Thoracic aorta (tissue), 2 donors: ENCODE measurements around the gene TANGO2. TPM values are rescaled to one million over a fixed set of nuclear protein-coding genes. Genes with fewer than 3 reads are reported as not detected.

Source experiments
- ATAC-seq: fragments of 150-250 bp; one replicate; pipeline ENCODE4 v1.8.0; 2017; ENCODE audit warnings: low read depth; ENCODE audit not compliant: insufficient number of reproducible peaks, low FRiP score
- DNase-seq: peaks from one replicate; pipeline ENCODE4 v3.0.0-alpha.2; 2020; ENCODE audit warnings: low spot score
- H3K27ac ChIP-seq, 2 donors: fragments of 200-600 bp; sonication (generic); 1 replicate in 1 of 2; 2 replicates in 1 of 2; pipeline ENCODE4 v1.5.1; 2016; ENCODE audit warnings: mild to moderate bottlenecking in 2 of 2, moderate library complexity in 2 of 2
- H3K27me3 ChIP-seq: fragments of 200-600 bp; sonication (generic); replicated peaks from 2 replicates; pipeline ENCODE4 v1.6.0; 2016; ENCODE audit warnings: mild to moderate bottlenecking; ENCODE audit not compliant: insufficient read depth
- H3K36me3 ChIP-seq: fragments of 200-600 bp; sonication (generic); one replicate; pipeline ENCODE4 v1.5.1; 2016
- H3K4me1 ChIP-seq, 2 donors: fragments of 200-600 bp; sonication (generic); 1 replicate in 1 of 2; 2 replicates in 1 of 2; pipeline versions ENCODE4 v1.5.1 to v1.6.0; 2016; ENCODE audit warnings: low read depth in 2 of 2, mild to moderate bottlenecking in 1 of 2; ENCODE audit not compliant: control insufficient read depth in 1 of 2
- H3K4me3 ChIP-seq: fragments of 200-600 bp; sonication (generic); 2 replicates; pipeline ENCODE4 v1.5.1; 2016; ENCODE audit warnings: mild to moderate bottlenecking
- H3K9me3 ChIP-seq: fragments of 200-600 bp; sonication (generic); 2 replicates; pipeline ENCODE4 v1.5.1; 2016
- total RNA-seq, 2 donors: library from RNA; depleted of rRNA; stranded (reverse); fragments of >200 nt; gene quantifications; one replicate each; pipeline versions ENCODE4 v1.1.0 to v1.2.3, GENCODE V29; 2016
- TF ChIP-seq, protein P1 (sequence below): fragments of 200-600 bp; sonication (generic); IDR thresholded peaks from one replicate; pipeline ENCODE4 v1.5.1; 2019; ENCODE audit warnings: antibody characterized with exemption

The TANGO2 gene
- total RNA-seq, 2 donors from 2014 or later = 48.7 to 109 TPM

DNA sequence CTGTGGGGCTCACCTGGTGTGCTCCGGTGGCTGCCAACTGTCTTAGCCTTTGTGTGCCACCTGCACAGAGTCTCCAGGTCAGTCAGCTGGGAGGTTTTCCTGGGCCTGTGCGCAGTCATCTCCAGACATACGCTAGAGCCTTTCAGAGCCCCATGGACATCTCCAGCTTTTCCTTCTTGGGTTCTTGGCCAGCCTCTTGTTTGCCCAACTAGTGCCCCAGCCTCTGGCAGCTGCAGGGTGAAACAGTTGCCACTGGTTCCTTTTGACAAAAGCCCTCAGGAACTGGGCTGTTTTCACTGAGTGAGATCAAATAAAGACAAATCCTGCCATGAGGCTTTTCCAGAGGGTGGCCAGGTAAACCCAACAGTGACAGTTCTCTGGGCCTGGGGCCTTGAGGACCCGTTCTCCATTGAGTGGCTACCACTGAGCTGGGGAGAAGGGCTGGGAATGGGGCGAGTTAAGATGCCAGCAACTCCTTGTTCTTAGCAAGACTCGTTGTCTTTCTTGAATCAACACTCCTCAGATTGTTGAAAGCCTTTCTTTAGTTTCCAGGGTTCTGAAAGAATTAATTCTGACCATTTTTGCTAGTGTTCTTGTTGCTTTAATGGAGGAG is 78.3 kb downstream of the TANGO2 start:
- H3K27ac ChIP-seq = no peak overlapping the region
- no peaks in the 10 kb centered on the region for H3K9me3 ChIP-seq
- no peaks in the 10 kb centered on the region for H3K27me3 ChIP-seq
- DNase-seq = no peak
- H3K36me3 ChIP-seq = peaks cover 41% of the 10 kb centered on the region
- H3K4me3 ChIP-seq = no peak overlapping the region
- no peak for ATAC-seq
- no peaks in the 10 kb centered on the region for H3K4me1 ChIP-seq
- TF ChIP-seq, protein P1, sequence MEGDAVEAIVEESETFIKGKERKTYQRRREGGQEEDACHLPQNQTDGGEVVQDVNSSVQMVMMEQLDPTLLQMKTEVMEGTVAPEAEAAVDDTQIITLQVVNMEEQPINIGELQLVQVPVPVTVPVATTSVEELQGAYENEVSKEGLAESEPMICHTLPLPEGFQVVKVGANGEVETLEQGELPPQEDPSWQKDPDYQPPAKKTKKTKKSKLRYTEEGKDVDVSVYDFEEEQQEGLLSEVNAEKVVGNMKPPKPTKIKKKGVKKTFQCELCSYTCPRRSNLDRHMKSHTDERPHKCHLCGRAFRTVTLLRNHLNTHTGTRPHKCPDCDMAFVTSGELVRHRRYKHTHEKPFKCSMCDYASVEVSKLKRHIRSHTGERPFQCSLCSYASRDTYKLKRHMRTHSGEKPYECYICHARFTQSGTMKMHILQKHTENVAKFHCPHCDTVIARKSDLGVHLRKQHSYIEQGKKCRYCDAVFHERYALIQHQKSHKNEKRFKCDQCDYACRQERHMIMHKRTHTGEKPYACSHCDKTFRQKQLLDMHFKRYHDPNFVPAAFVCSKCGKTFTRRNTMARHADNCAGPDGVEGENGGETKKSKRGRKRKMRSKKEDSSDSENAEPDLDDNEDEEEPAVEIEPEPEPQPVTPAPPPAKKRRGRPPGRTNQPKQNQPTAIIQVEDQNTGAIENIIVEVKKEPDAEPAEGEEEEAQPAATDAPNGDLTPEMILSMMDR = no peak

DNA sequence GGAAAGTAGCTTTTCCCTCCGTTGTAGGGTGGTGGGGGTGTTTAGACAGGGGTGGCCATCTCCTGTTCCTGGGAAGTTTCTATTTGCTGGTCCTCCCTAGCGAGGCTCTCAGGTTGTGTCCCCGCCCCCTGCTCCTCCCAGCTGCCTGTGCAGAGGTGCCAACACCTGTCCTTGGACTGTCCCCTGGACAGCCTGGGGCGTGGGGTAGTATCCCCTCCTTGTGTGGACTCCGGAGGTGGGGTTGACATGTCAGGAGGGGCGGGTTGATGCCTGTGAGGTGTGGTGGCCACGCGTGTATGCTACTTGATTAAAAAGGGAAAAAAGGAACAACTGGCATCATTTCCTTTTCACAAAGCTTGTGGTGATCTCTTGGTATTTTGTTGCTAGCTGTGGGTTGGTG is 80.7 kb downstream of the TANGO2 start:
- peaks cover 39% of the 10 kb centered on the region for H3K36me3 ChIP-seq
- no peak for ATAC-seq

DNA sequence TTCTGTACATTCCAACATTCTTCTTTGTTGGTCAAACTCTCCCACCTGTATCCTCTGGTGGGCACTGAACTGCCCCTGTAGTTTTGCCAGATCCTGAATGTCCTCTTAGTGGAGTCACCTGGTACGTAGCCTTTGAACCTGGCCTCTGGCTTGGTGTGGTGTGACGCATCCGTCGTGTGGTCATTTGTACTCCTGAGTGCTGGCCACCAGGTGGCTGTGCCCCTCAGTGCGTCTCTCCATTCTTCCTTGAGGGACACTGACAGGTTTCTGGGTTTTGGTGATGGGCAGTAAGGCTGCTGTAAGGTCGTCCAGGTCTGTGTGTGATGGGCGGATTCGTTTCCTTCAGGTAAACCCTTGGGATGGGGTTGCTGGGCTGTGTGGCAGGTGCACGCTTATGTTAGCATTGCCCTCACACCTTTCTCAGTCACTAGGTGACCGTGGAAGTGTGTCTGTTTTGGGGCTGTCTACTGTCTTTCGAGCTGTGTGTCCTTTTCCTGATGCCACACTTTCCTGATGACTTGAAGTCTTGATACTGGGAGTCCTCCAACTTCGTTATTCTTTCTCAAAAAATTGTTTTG is 81.4 kb downstream of the TANGO2 start:
- H3K9me3 ChIP-seq = no peaks in the 10 kb centered on the region
- H3K36me3 ChIP-seq = peaks cover 45% of the 10 kb centered on the region
- ATAC-seq (no peak), DNase-seq (no peak)
- no peak overlapping the region for H3K4me3 ChIP-seq
- H3K27ac ChIP-seq = no peak overlapping the region
- H3K27me3 ChIP-seq = no peaks in the 10 kb centered on the region
- H3K4me1 ChIP-seq = no peaks in the 10 kb centered on the region
- TF ChIP-seq, protein P1 = no peak

More for the DNA sequence above, 80.7 kb downstream of the TANGO2 start:
- H3K4me3 ChIP-seq = no peak overlapping the region
- no peak overlapping the region for H3K27ac ChIP-seq
- no peaks in the 10 kb centered on the region for H3K4me1 ChIP-seq
- TF ChIP-seq, protein P1 = no peak
- H3K27me3 ChIP-seq = no peaks in the 10 kb centered on the region
- H3K9me3 ChIP-seq = no peaks in the 10 kb centered on the region
- no peak for DNase-seq

DNA sequence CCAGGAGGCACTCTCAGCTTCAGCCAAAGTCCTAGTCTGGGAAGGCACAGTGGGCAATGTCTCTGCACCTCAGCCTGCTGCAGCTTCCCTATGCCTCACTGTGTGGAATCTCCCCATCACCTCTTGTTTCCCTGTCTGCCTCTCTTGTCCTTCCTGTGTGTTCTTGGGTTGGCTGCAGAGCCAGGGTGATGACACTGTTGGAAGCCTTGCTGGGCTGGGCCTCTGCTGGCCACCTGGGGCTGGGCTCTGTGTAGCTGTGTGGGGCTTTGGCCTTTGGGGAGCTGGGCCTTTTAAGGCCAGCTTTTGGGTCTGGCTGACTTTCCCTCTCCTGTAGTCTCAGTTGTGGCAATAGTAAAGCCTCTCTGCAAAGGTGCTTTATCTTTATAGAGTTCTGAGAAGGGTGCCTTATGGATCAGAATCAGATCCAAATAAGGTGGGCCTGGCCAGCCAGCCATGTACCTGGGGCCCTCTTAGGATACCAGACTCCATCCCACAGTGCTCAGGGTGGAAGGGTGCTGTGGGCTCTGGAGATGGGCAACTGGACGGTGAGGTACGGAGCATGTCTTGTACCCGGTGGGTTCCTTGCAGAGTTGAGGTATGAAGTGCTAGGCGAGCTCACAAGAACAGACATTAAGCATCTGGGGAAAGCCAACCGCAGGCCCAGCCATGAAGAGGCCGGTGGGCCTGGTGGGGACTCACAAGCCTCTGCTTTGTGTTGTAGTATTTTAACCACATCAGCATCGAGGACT is 84.7 kb downstream of the TANGO2 start:
- no peaks in the 10 kb centered on the region for H3K9me3 ChIP-seq
- no peak overlapping the region for H3K4me3 ChIP-seq
- no peaks in the 10 kb centered on the region for H3K27me3 ChIP-seq
- no peaks in the 10 kb centered on the region for H3K4me1 ChIP-seq
- ATAC-seq (no peak), DNase-seq (no peak)
- no peak overlapping the region for H3K27ac ChIP-seq
- H3K36me3 ChIP-seq = peaks cover 54% of the 10 kb centered on the region
- TF ChIP-seq, protein P1 = no peak

DNA sequence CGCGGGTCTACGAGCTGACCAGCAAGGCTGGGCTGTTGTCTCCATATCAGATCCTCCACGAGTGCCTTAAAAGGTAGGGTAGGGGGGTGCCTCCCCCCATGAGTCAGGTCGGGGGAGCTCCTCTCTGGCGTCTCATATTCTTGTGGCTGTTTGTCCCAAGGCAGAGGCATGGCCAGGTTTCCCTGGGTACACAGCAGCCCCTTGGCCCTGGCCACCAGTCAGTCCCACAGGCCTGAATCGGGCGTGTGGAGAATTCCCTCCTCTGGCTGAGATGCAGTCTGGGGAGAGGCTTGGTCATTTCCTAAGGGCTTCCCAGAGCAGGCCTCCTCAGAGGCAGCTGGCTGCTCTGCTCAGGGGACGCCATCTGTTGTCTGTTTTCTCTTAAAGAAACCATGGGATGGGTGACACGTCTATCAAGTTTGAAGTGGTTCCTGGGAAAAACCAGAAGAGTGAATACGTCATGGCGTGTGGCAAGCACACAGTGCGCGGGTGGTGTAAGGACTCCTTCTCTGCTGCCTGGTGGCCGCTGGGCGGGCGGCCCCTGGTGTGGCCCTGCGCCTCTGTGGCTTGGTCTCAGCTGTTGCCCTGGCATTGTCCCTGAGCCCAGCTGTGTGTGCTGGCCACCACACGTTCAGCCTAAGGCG is 85.4 kb downstream of the TANGO2 start:
- Histone ChIP-seq H3K9me3 (no peaks in the 10 kb centered on the region), H3K4me1 (no peaks in the 10 kb centered on the region), H3K27ac (no peak overlapping the region), H3K27me3 (no peaks in the 10 kb centered on the region), H3K36me3 (peaks cover 49% of the 10 kb centered on the region), H3K4me3 (no peak overlapping the region)
- no peak for DNase-seq
- TF ChIP-seq, protein P1 = no peak
- no peak for ATAC-seq
